ENCODE data around the gene INSIG1.

- TF ChIP-seq, protein P1, sequence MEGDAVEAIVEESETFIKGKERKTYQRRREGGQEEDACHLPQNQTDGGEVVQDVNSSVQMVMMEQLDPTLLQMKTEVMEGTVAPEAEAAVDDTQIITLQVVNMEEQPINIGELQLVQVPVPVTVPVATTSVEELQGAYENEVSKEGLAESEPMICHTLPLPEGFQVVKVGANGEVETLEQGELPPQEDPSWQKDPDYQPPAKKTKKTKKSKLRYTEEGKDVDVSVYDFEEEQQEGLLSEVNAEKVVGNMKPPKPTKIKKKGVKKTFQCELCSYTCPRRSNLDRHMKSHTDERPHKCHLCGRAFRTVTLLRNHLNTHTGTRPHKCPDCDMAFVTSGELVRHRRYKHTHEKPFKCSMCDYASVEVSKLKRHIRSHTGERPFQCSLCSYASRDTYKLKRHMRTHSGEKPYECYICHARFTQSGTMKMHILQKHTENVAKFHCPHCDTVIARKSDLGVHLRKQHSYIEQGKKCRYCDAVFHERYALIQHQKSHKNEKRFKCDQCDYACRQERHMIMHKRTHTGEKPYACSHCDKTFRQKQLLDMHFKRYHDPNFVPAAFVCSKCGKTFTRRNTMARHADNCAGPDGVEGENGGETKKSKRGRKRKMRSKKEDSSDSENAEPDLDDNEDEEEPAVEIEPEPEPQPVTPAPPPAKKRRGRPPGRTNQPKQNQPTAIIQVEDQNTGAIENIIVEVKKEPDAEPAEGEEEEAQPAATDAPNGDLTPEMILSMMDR (IDR thresholded peaks at IDR 0.05) = no peak
- no peak for TF ChIP-seq POLR2A (IDR thresholded peaks at IDR 0.05)
Observed at GRCh38 chr7:155279787-155280445, 17.8 kb upstream of the INSIG1 start.

Data from Peyer's patch (tissue), 4 donors.